NCI-H2227 treated with DMSO at 0.1 percent for 48 hours (cell line): ENCODE data around the gene NPAS2.

ENCODE experiments used
- DNase-seq: peaks from one replicate; lab custom pipeline; 2025; lab: John Stamatoyannopoulos, UW

Gene NPAS2

DNA sequence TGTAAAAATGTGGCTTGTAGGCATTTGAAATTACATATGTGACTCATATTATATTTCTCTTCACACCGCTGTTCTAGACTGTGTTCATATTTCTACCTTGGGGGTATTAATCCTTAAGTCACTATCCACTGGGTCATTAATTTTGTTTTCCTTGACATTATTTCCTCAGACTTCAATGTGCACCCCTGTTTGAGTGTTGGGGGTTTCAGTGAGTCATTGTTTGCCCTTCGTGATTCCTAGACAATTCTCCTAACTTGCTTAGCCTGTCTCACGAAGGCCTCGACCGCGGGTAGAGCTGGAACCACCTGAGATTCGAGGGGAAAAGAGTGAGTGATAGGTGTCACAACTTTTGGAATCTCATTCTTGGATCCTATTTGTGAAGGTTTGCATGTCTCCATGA lies 35.1 kb downstream of the NPAS2 start:
- DNase-seq: no peak

DNA sequence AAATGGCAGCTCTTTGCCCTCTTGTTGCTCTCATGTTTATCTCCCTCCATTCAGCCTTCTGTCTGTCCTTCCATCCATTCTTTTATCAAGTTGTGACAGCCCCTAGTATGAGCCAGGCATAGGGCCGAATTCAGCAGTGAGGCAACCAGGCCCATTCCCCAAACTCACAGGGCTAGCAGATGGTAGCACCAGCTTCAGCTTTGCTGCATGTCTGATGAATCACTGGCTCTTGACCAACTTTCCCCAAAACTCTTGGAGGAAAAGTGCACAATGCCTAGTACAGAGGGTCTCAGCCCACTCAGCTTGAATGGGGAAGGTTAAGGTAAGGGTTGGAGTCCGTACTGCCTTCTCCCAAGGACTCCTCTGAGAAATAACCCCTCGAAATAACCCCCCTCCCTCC lies 35.7 kb downstream of the NPAS2 start:
- DNase-seq: no peak

DNA sequence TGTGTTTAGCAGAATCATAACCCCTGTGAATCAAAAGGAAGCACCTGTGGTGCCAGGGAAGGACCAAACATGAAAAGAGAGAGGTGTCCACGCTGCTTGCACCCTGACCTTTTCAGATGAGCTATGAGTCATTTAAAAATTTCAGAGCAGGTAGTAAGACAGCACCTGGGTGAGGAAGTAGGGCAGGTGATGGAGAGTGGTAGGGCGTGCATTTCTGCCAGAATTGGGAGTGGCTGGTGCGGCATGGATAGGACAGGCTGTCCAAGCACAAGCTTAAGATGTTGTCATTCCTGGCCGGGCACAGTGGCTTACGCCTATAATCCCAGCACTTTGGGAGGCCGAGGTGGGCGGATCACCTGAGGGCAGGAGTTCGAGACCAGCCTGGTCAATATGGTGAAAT lies 36.8 kb downstream of the NPAS2 start:
- no peak for DNase-seq

GRCh38 chr2:100857341-100857740 lies 37.4 kb downstream of the NPAS2 start:
- no peak for DNase-seq

DNA sequence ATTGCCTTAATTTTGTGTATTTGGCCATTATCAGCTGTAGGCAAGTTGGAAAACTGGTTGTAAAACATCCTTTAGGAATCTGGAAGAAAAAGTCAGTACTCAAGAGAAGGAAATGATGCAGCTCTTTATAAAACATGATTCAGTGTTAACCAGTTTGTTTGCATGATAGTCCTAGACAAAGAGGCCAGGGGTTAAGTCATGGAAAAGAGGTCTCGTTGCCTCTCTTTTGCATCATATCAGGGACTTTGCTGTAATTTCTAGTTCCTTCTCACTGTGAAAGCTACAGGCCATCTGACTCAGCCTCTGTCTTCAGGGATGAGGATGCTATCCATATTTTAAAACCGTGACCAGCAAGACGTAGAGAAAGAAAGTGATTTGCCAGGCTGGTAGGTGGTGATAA lies 38.0 kb downstream of the NPAS2 start:
- no peak for DNase-seq

DNA sequence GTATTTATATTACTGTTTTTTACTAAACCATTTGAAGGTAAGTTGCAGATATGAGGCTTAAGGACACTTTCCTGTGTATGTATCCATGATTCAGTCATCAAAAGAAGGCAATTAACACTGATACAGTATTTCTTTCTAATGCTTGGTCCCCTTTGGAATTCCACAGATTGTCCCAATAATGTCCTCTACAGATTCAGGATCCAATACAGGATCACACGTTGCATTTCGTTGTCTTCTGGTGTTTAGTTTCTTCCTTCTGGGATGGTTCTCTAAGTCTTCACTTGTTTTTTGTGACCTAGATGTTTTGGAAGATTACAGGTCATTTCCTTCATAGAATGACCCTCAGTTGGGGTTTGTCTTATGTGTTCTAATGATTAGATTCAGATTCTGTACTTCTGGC lies 40.0 kb downstream of the NPAS2 start:
- no peak for DNase-seq

DNA sequence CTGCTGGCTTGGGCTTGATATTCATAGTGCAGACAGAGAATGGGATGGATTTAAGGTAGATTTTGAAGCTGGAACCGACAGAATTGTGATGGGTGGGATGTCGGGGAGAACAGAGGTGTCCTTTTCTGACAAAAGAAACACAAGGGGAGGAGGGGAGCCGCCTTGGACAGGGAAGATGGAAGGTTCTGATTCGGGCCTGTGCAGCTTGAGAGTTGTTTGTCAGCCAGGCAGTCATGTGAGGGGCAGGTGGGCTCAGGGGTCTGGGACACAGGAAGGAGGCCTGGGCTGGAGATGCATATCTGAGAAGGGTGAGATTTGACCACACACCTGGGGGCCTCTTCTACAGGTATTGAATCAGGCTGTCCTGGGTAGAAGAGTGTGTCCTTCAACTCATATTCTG lies 41.4 kb downstream of the NPAS2 start:
- no peak for DNase-seq

DNA sequence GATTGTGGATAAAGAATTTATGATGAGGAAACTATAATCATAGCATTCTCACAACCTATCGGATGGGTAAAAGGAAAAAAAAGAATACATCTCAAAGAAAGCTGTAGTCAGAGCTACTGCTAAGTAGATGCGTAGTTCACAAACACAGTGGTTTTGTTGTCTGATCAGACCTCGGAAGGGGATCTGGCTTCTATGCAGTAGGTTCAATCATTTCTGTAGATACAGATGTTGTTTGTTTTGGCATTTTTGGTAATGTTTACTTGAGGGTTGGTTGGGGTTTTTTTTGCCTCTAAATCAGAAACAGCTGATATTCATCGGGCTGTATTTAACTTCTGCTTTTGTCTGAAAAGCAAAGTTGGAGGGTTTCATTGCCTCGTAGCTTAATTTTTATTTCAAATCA lies 42.1 kb downstream of the NPAS2 start:
- DNase-seq: no peak

- DNase-seq: no peak
These were observed 46.0 kb downstream of the NPAS2 start for GRCh38 chr2:100865816-100866460.

- no peak for DNase-seq
These were observed 48.1 kb downstream of the NPAS2 start for GRCh38 chr2:100868083-100868482.

GRCh38 chr2:100869120-100869519 lies 49.2 kb downstream of the NPAS2 start:
- DNase-seq: no peak

GRCh38 chr2:100870652-100871531 lies 51.0 kb downstream of the NPAS2 start:
- DNase-seq: no peak

GRCh38 chr2:100875516-100876230 lies 55.7 kb downstream of the NPAS2 start:
- DNase-seq: peak; percentile 5

DNA sequence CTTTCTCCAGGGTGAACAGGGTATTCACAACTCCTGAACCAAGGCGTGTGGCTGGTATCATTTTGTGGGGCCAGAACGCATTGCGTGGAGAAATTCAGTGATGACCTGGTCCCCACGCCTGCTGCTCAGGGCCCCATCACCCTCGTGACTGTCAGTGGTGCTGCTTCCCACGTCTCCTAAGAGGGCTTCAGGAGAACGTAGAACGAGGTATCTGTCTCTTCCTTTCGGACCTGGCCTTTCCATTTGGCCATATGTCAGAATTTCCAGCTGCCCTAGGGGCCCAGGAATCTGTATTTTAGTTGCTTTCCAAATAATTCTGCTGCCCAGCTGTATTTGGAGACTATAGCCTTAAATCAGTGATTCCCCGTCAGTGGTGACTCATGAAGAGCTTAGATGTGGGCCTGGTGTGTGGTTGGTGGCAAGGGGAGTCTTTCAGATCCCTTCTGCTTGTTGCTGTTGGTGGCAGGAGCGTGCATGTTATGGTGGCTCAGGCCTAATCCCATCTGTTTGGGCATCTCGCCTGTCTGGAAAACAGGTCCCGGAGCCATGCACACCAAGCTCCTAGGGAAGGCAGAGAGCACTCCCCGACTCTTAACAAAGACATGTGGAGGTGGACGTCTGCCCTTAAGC lies 56.4 kb downstream of the NPAS2 start:
- DNase-seq: no peak

DNA sequence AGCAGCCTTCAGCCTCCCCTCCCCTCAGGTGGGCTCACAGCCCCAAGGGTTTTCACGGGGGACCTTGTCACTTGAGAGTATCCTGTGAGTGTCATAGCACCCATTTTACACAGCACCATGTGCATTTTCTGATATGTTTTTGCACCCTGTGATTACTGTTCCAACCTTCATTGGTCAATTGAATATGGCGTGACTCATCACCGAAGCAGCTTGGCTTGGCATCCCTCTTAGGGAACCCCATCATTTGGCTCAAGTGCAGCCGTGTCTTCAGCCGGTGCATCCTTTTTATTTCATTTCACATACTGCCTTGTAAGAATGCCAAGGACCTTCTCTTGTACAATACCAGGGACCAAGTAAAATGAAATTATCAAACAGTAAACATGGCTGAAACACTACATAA lies 57.6 kb downstream of the NPAS2 start:
- no peak for DNase-seq

DNA sequence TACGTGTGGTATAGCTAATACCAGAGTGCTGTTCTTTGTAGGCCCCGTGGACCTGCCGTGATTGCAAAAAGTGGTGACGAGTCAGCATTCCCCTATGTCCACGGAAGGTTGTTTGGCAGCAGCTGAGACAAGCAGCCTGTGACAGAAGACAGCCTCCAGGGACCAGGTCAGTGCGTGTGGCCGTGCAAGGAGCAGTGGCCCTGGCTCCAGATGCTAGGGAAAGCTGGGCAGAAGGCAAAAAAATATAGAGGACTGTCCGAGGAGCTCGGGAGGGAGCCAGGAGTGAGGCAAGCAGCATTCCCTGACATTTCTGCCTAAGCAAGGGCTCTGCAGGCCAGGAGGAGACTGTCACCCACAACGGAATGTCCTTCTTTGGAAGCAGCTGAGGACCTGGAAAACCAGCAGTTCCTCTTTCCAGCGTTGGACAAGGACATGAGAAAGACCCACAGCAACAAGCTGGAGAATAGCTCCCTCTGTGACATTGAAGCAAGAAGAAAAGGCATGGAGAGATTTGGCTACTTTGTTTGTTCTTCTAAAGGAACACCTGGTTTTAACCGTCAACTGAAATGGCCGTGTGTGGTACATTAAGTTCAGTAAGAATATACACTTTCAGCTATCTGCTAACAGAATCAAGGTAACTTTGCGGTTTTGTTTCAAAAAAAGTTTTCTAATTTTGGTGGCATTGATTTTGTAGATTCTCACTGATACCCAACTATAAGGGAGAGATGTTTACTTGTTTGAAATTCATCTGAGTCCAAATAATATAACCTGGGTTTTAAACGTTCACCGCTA lies 58.3 kb downstream of the NPAS2 start:
- no peak for DNase-seq

- no peak for DNase-seq
These were observed 59.4 kb downstream of the NPAS2 start for GRCh38 chr2:100879296-100879695.

DNA sequence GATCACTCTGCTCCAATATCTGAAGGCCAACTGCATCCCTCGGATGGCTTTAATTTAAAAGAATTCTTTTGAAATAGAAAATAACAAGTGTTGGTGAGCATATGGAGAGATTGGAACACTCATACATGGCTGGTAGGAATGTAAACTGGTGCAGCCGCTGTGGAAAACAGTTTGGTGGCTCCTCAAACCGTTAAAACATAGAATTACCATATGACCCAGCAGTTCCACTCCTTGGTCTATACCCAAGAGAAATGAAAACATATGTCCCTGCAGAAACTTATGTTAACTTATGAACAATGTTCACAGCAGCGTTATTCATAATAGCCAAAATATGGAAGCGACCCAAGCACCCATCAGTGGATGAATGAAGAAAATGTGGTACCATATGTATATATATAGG lies 60.1 kb downstream of the NPAS2 start:
- no peak for DNase-seq

DNA sequence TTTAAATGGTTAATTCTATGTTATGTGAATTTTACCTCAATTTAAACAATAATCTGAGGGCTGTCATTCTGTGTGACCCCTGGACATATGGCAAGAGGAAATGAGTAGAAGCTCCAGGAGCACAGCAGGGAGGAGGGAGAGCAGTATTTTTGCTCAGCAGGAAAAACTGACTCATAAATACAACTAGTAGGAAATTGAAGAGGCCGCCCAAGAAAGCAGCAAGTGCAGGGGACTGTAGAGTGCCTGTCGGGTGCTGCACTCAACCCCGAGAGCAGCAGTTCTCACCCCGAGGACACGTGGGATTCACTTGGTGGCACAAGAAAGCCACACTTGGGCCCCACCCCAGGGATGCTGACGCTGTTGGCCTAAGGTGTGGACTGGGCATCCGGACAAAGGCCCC lies 60.8 kb downstream of the NPAS2 start:
- peak; percentile 26 for DNase-seq

- no peak for DNase-seq
These were observed 63.0 kb downstream of the NPAS2 start for GRCh38 chr2:100882645-100883613.
